Colonic mucosa (tissue), 4 donors: ENCODE measurements around the gene UNC5C. TPM values are rescaled to one million over a fixed set of nuclear protein-coding genes. Genes with fewer than 3 reads are reported as not detected.

ENCODE experiments used
- DNase-seq: peaks from one replicate; pipeline ENCODE4 v3.0.0-alpha.2; 2020
- H3K27ac ChIP-seq: fragments of 200-600 bp; one replicate; pipeline ENCODE4 v1.8.0; 2021
- H3K27me3 ChIP-seq: fragments of 200-600 bp; one replicate; pipeline ENCODE4 v1.8.0; 2021
- H3K36me3 ChIP-seq: fragments of 200-600 bp; one replicate; pipeline ENCODE4 v1.8.0; 2021
- H3K4me1 ChIP-seq: fragments of 200-600 bp; one replicate; pipeline ENCODE4 v1.8.0; 2021; ENCODE audit warnings: mild to moderate bottlenecking
- H3K4me3 ChIP-seq: fragments of 200-600 bp; one replicate; pipeline ENCODE4 v1.8.0; 2021
- H3K9ac ChIP-seq, 2 donors: one replicate each; pipeline ENCODE4 v1.7.0; 2013; ENCODE audit warnings: control low read depth in 2 of 2, low read depth in 2 of 2, low read length in 2 of 2
- H3K9me3 ChIP-seq: fragments of 200-600 bp; one replicate; pipeline ENCODE4 v1.8.0; 2021
- intact Hi-C: fragments of 100-400 bp; cut with DNase I; formaldehyde crosslinking; loops from one replicate; pipeline ENCODE4 v1.14.1; 2022
- total RNA-seq, 2 donors: library from RNA; stranded (reverse); fragmentation: NEBNext Ultra II Directional in 1 of 2; extraction: Animal tissue kit (Norgen Biotek cat#: 25700) in 1 of 2; gene quantifications; one replicate each; pipeline ENCODE4 v1.2.1, GENCODE V29; 2021
- TF ChIP-seq, protein P1 (sequence below): fragments of 200-600 bp; IDR thresholded peaks from one replicate; pipeline ENCODE4 v1.8.0; 2022; ENCODE audit warnings: antibody characterized with exemption, mild to moderate bottlenecking
- donor health status: healthy.
- donor health status: DM: no; HTN: no; CAD: no.
- donor health status: DM: no; HTN: no; CAD: no.

Gene UNC5C
- total RNA-seq, 2 donors from 2014 or later = 3.9 to 4.2 TPM

- no peaks in the 10 kb centered on the region for H3K36me3 ChIP-seq
- TF ChIP-seq, protein P1, sequence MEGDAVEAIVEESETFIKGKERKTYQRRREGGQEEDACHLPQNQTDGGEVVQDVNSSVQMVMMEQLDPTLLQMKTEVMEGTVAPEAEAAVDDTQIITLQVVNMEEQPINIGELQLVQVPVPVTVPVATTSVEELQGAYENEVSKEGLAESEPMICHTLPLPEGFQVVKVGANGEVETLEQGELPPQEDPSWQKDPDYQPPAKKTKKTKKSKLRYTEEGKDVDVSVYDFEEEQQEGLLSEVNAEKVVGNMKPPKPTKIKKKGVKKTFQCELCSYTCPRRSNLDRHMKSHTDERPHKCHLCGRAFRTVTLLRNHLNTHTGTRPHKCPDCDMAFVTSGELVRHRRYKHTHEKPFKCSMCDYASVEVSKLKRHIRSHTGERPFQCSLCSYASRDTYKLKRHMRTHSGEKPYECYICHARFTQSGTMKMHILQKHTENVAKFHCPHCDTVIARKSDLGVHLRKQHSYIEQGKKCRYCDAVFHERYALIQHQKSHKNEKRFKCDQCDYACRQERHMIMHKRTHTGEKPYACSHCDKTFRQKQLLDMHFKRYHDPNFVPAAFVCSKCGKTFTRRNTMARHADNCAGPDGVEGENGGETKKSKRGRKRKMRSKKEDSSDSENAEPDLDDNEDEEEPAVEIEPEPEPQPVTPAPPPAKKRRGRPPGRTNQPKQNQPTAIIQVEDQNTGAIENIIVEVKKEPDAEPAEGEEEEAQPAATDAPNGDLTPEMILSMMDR = no peak
- no peaks in the 10 kb centered on the region for H3K9me3 ChIP-seq
- DNase-seq = no peak
- H3K27me3 ChIP-seq = no peaks in the 10 kb centered on the region
- H3K4me1 ChIP-seq = no peaks in the 10 kb centered on the region
- intact Hi-C loops = no loop called here
- H3K4me3 ChIP-seq = no peak overlapping the region
- no peak overlapping the region for H3K9ac ChIP-seq
- no peak overlapping the region for H3K27ac ChIP-seq
Observed at GRCh38 chr4:95213366-95213765, 335.4 kb downstream of the UNC5C start.

- intact Hi-C loops = no loop called here
- Histone ChIP-seq H3K4me1 (no peaks in the 10 kb centered on the region), H3K27me3 (no peaks in the 10 kb centered on the region), H3K4me3 (no peak overlapping the region), H3K27ac (no peak overlapping the region), H3K36me3 (no peaks in the 10 kb centered on the region), H3K9ac (no peak overlapping the region), H3K9me3 (no peaks in the 10 kb centered on the region)
- TF ChIP-seq, protein P1 = no peak
- no peak for DNase-seq
Observed at GRCh38 chr4:95212692-95213091, 336.1 kb downstream of the UNC5C start.

- H3K9ac ChIP-seq = no peak overlapping the region
- H3K27me3 ChIP-seq = no peaks in the 10 kb centered on the region
- DNase-seq = no peak
- H3K27ac ChIP-seq = no peak overlapping the region
- no peaks in the 10 kb centered on the region for H3K36me3 ChIP-seq
- TF ChIP-seq, protein P1 = no peak
- intact Hi-C loops = no loop called here
- no peak overlapping the region for H3K4me3 ChIP-seq
- H3K9me3 ChIP-seq = no peaks in the 10 kb centered on the region
- no peaks in the 10 kb centered on the region for H3K4me1 ChIP-seq
Observed at GRCh38 chr4:95209927-95210326, 338.8 kb downstream of the UNC5C start.

DNA sequence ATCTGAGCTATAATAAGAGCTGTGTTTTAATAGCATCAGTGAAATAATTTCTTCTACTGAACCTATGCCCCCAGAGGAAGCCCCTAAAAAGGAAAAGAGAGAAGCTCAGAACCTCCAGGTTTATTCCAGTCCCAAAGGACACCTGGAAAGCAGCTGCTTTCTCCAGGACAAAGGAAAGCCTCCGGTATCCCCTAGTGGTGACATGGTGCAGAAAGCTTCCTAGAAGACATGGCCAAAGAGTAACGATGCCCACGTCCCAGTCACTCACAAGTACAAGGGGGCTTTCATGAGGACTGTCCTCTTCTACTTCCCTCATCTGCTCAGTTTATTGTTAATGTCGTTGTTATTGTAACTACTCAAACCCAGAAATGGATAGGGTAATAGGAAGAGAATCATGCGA lies 343.9 kb downstream of the UNC5C start:
- Histone ChIP-seq H3K9ac (no peak overlapping the region), H3K9me3 (no peaks in the 10 kb centered on the region), H3K36me3 (no peaks in the 10 kb centered on the region), H3K27ac (no peak overlapping the region), H3K4me3 (no peak overlapping the region), H3K27me3 (no peaks in the 10 kb centered on the region), H3K4me1 (no peaks in the 10 kb centered on the region)
- DNase-seq = no peak
- intact Hi-C loops = no loop called here
- TF ChIP-seq, protein P1 = peak; percentile 22

GRCh38 chr4:95204267-95204844 lies 344.4 kb downstream of the UNC5C start:
- H3K4me3 ChIP-seq = no peak overlapping the region
- H3K27me3 ChIP-seq = no peaks in the 10 kb centered on the region
- H3K27ac ChIP-seq = no peak overlapping the region
- no peak for DNase-seq
- intact Hi-C loops = no loop called here
- no peaks in the 10 kb centered on the region for H3K36me3 ChIP-seq
- H3K4me1 ChIP-seq = no peaks in the 10 kb centered on the region
- TF ChIP-seq, protein P1 = no peak
- H3K9ac ChIP-seq = no peak overlapping the region
- H3K9me3 ChIP-seq = no peaks in the 10 kb centered on the region
